ENCODE measurements around the gene SEC14L5. TPM values are rescaled to one million over a fixed set of nuclear protein-coding genes. Genes with fewer than 3 reads are reported as not detected.
A peak's percentile ranks its signal among the peaks of the same experiment; 100 is the strongest.
"Not testable (repeated sequence)": the region's sequence is repeated elsewhere in the genome, so short reads cannot be mapped to it uniquely, and the experiment has no call there.

The SEC14L5 gene
- total RNA-seq, 1 donor from 2014 or later: 0.05 TPM

DNA sequence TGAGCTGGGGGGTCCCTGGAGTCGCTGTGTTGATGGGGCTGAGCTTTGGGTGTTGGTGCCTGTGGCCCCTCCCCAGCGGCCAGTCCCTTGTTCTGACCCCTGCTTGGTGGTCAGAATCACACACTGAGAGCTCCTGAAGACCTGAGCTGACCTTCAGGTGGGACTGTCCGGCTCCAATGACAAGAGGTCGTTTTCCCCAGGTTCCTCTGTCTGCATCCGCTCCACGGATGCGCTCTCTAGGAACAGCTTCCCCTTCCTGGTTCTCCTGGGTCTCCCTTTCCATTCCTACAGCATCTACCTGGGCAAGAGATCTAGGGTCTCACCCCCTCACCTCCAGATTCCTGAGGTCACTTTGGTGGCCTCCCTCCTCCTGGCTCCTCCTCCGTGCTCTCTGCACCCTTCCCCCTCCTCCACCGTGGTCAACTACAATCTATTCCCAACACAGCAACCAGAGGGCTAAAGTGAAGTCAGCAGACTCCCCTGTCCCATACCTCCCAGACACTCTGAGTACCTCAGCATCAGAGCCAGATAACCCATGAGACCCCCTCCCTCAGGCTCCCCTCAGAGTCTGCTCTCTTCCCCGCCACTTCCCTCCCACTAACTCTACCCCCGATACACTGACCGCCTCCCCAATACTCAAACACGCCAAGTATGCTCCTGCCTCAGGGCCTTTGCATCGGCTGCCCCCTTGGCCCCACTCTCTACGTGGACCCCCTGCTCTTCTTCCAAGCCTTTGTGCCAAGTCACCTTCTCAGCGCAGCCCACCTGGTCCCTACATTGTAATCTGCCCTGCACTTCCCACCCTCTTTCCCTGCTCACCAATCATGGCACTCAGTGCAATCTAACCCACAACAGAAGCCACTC is 9.0 kb upstream of the SEC14L5 start:
- DNase-seq (ENCODE audit: low spot score): no peak
- Mint-ChIP-seq H3K36me3 (ENCODE audit: low read depth, unreplicated experiment) (no peaks in the 10 kb centered on the region), H3K4me1 (ENCODE audit: unreplicated experiment) (peaks cover 5% of the 10 kb centered on the region), H3K4me3 (ENCODE audit: unreplicated experiment) (no peak overlapping the region), H3K27ac (ENCODE audit: unreplicated experiment) (no peak overlapping the region), H3K27me3 (ENCODE audit: unreplicated experiment) (peaks cover 6% of the 10 kb centered on the region), H3K9me3 (ENCODE audit: unreplicated experiment) (no peaks in the 10 kb centered on the region)
- TF ChIP-seq CTCF (IDR thresholded peaks at IDR 0.05; ENCODE audit: unreplicated experiment): no peak

- no peak overlapping the region for H3K4me3 Mint-ChIP-seq (ENCODE audit: unreplicated experiment)
- no peaks in the 10 kb centered on the region for H3K9me3 Mint-ChIP-seq (ENCODE audit: unreplicated experiment)
- H3K27ac Mint-ChIP-seq (ENCODE audit: unreplicated experiment): no peak overlapping the region
- peaks cover 5% of the 10 kb centered on the region for H3K4me1 Mint-ChIP-seq (ENCODE audit: unreplicated experiment)
- no peak for TF ChIP-seq CTCF (IDR thresholded peaks at IDR 0.05; ENCODE audit: unreplicated experiment)
- H3K27me3 Mint-ChIP-seq (ENCODE audit: unreplicated experiment): peaks cover 6% of the 10 kb centered on the region
- H3K36me3 Mint-ChIP-seq (ENCODE audit: low read depth, unreplicated experiment): no peaks in the 10 kb centered on the region
- no peak for DNase-seq (ENCODE audit: low spot score)
These were observed 8.1 kb upstream of the SEC14L5 start for GRCh38 chr16:4949986-4950385.

- not testable (repeated sequence) for H3K27ac Mint-ChIP-seq (ENCODE audit: unreplicated experiment); DNase-seq (ENCODE audit: low spot score); H3K4me3 Mint-ChIP-seq (ENCODE audit: unreplicated experiment); H3K27me3 Mint-ChIP-seq (ENCODE audit: unreplicated experiment); H3K9me3 Mint-ChIP-seq (ENCODE audit: unreplicated experiment); H3K4me1 Mint-ChIP-seq (ENCODE audit: unreplicated experiment); H3K36me3 Mint-ChIP-seq (ENCODE audit: low read depth, unreplicated experiment)
These were observed 6.5 kb upstream of the SEC14L5 start for GRCh38 chr16:4951583-4951982.

GRCh38 chr16:4954714-4955113 is 3.4 kb upstream of the SEC14L5 start:
- Mint-ChIP-seq H3K27ac (ENCODE audit: unreplicated experiment) (no peak overlapping the region), H3K27me3 (ENCODE audit: unreplicated experiment) (peaks cover 7% of the 10 kb centered on the region), H3K36me3 (ENCODE audit: low read depth, unreplicated experiment) (no peaks in the 10 kb centered on the region), H3K4me1 (ENCODE audit: unreplicated experiment) (peaks cover 3% of the 10 kb centered on the region), H3K4me3 (ENCODE audit: unreplicated experiment) (no peak overlapping the region), H3K9me3 (ENCODE audit: unreplicated experiment) (no peaks in the 10 kb centered on the region)
- no peak for TF ChIP-seq CTCF (IDR thresholded peaks at IDR 0.05; ENCODE audit: unreplicated experiment)
- no peak for DNase-seq (ENCODE audit: low spot score)

GRCh38 chr16:4957420-4957719 is 760 bp upstream of the SEC14L5 start:
- Mint-ChIP-seq H3K27ac (ENCODE audit: unreplicated experiment) (no peak overlapping the region), H3K27me3 (ENCODE audit: unreplicated experiment) (peaks cover 5% of the 10 kb centered on the region), H3K36me3 (ENCODE audit: low read depth, unreplicated experiment) (no peaks in the 10 kb centered on the region), H3K4me1 (ENCODE audit: unreplicated experiment) (peaks cover 3% of the 10 kb centered on the region), H3K9me3 (ENCODE audit: unreplicated experiment) (no peaks in the 10 kb centered on the region), H3K4me3 (ENCODE audit: unreplicated experiment) (peak overlapping the region; percentile 80)
- no peak for DNase-seq (ENCODE audit: low spot score)
- no peak for TF ChIP-seq CTCF (IDR thresholded peaks at IDR 0.05; ENCODE audit: unreplicated experiment)

Data from endothelial cell (in vitro differentiated cells).